Measurements from ENCODE around the gene RGP1.

Gene RGP1

DNA sequence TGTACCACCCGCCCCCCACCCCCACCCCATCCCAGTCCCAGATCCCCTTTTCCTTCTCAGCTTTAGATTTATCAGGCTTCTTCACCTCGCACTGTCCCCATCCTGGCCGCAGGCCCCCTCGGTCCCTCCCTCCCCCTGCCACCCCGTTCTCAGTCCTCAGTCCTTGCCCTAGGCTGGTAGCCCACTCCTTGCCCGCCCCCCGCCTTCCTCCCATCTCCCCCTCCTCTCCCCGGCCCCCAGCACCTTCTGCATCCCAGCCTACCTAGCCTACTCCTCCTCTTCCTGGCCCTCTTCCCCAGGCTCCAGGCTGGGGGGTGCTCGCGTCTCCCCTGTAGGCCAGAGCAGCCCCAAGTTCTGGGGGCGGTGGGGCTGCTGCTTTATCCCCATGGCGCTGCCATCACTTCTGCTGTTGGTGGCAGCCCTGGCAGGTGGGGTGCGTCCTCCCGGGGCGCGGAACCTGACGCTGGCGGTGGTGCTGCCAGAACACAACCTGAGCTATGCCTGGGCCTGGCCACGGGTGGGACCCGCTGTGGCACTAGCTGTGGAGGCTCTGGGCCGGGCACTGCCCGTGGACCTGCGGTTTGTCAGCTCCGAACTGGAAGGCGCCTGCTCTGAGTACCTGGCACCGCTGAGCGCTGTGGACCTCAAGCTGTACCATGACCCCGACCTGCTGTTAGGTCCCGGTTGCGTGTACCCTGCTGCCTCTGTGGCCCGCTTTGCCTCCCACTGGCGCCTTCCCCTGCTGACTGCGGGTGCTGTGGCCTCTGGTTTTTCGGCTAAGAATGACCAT, 43.1 kb downstream of the RGP1 start:
- DNase-seq = no peak
- in situ Hi-C loops (cut with HindIII; ENCODE audit: low pct_ligation_motif_present, low pct_unique_long_range_greater_than_20kb, low sequenced_read_pairs) = no loop called here

GRCh38 chr9:35792826-35793225, 43.7 kb downstream of the RGP1 start:
- no peak for DNase-seq
- in situ Hi-C loops (cut with HindIII; ENCODE audit: low pct_ligation_motif_present, low pct_unique_long_range_greater_than_20kb, low sequenced_read_pairs) = no loop called here

DNA sequence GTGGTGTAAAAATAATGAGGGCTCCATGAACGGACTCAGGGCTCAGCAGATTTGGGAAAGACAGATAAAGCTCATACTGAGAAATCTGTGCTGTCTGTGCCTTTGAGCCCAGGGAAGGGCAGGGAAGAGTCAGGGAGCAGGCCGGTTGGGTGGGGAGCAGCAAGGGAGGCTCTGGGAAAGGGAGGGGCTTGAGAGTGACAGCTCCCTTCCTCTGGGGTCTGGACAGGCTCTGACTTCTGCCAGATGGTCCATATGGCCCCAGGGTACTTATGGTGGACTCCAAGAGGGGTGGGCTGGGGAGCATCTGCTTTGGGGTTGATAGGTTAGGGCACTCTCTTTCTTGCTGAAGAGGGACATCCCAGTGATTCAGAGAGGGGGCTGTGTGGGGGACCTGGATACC, 44.4 kb downstream of the RGP1 start:
- DNase-seq = no peak
- in situ Hi-C loops (cut with HindIII; ENCODE audit: low pct_ligation_motif_present, low pct_unique_long_range_greater_than_20kb, low sequenced_read_pairs) = no loop called here

DNA sequence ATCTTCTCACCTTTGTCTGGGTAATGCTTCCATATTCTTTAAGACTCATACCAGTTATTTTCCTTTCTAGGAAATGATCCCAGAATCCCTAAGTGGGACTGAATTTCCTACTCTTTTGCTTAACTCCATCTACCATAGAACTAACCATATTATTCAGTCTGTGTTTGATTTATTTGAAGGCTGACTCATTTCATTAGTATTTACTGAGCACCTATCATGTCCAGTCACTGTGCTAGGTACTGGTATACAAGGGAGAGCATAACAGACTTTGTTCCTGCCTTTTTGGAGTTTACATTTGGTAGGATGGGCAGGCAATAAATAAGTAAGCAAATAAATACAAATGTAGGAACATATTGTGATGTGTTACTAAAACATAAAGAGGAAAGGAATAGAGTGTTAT, 46.6 kb downstream of the RGP1 start:
- in situ Hi-C loops (cut with HindIII; ENCODE audit: low pct_ligation_motif_present, low pct_unique_long_range_greater_than_20kb, low sequenced_read_pairs) = no loop called here
- no peak for DNase-seq

- DNase-seq = no peak
- in situ Hi-C loops (cut with HindIII; ENCODE audit: low pct_ligation_motif_present, low pct_unique_long_range_greater_than_20kb, low sequenced_read_pairs) = no loop called here
Observed at GRCh38 chr9:35797311-35798109, 48.4 kb downstream of the RGP1 start.

GRCh38 chr9:35798658-35799374, 49.7 kb downstream of the RGP1 start:
- DNase-seq = no peak
- in situ Hi-C loops (cut with HindIII; ENCODE audit: low pct_ligation_motif_present, low pct_unique_long_range_greater_than_20kb, low sequenced_read_pairs) = no loop called here

- in situ Hi-C loops (cut with HindIII; ENCODE audit: low pct_ligation_motif_present, low pct_unique_long_range_greater_than_20kb, low sequenced_read_pairs) = no loop called here
- no peak for DNase-seq
Observed at GRCh38 chr9:35800530-35800929, 51.4 kb downstream of the RGP1 start.

GRCh38 chr9:35801328-35802128, 52.4 kb downstream of the RGP1 start:
- in situ Hi-C loops (cut with HindIII; ENCODE audit: low pct_ligation_motif_present, low pct_unique_long_range_greater_than_20kb, low sequenced_read_pairs) = no loop called here
- DNase-seq = no peak

DNA sequence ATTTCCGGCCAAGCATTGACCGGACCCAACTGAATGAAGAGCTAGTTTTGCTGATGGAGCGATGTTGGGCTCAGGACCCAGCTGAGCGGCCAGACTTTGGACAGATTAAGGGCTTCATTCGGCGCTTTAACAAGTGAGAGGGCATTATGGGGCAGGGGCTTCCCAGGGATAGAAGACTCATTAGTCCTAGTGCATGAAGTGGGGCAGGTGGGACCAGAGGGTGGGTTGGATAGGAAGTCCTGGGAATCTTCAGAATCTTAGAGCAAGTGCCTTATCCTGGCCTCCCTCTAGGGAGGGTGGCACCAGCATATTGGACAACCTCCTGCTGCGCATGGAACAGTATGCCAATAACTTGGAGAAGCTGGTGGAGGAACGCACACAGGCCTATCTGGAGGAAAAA, 57.0 kb downstream of the RGP1 start:
- DNase-seq = no peak
- in situ Hi-C loops (cut with HindIII; ENCODE audit: low pct_ligation_motif_present, low pct_unique_long_range_greater_than_20kb, low sequenced_read_pairs) = no loop called here

Measured in ACHN (cell line).